ENCODE data around the gene ZNF792.
"Not testable (repeated sequence)": the region's sequence is repeated elsewhere in the genome, so short reads cannot be mapped to it uniquely, and the experiment has no call there.

Gene ZNF792

GRCh38 chr19:34970185-34970780 lies 6.3 kb upstream of the ZNF792 start:
- not testable (repeated sequence) for DNase-seq

- no peak for DNase-seq
Observed at GRCh38 chr19:34969721-34970120, 5.7 kb upstream of the ZNF792 start.

- DNase-seq: no peak
Observed at GRCh38 chr19:34967551-34967950, 3.5 kb upstream of the ZNF792 start.

GRCh38 chr19:34965505-34965904 lies 1.5 kb upstream of the ZNF792 start:
- not testable (repeated sequence) for DNase-seq

- no peak for DNase-seq
Observed at GRCh38 chr19:34964598-34964997, 569 bp upstream of the ZNF792 start.

- DNase-seq: no peak
Observed at GRCh38 chr19:34962687-34963572, 1.1 kb downstream of the ZNF792 start.

GRCh38 chr19:34961775-34962686 lies 2.0 kb downstream of the ZNF792 start:
- peak; percentile 27 for DNase-seq

GRCh38 chr19:34960940-34961679 lies 2.9 kb downstream of the ZNF792 start:
- no peak for DNase-seq

- DNase-seq: no peak
Observed at GRCh38 chr19:34960103-34960805, 3.8 kb downstream of the ZNF792 start.

GRCh38 chr19:34959021-34959420 lies 5.0 kb downstream of the ZNF792 start:
- no peak for DNase-seq

GRCh38 chr19:34957830-34958751 lies 5.9 kb downstream of the ZNF792 start:
- DNase-seq: no peak

GRCh38 chr19:34953092-34953491 lies 10.9 kb downstream of the ZNF792 start:
- no peak for DNase-seq

GRCh38 chr19:34943861-34944573 lies 20.0 kb downstream of the ZNF792 start:
- DNase-seq: no peak

- no peak for DNase-seq
Observed at GRCh38 chr19:34938886-34939285, 25.1 kb downstream of the ZNF792 start.

- no peak for DNase-seq
Observed at GRCh38 chr19:34936184-34936583, 27.8 kb downstream of the ZNF792 start.

GRCh38 chr19:34932494-34932893 lies 31.5 kb downstream of the ZNF792 start:
- DNase-seq: no peak

GRCh38 chr19:34926685-34927375 lies 37.2 kb downstream of the ZNF792 start, which contains the start of gene ZNF30:
TSS of gene ZNF30 (plus strand) at chr19:34926903. CDS start at chr19:34929948, 3,045 bp downstream.
- peak; percentile 84 for DNase-seq

GRCh38 chr19:34926361-34926684 lies 37.7 kb downstream of the ZNF792 start:
- DNase-seq: no peak

- DNase-seq: no peak
Observed at GRCh38 chr19:34925278-34925855, 38.7 kb downstream of the ZNF792 start.
